Body of pancreas (tissue), 4 donors: ENCODE measurements around the gene TFDP3. TPM values are rescaled to one million over a fixed set of nuclear protein-coding genes. Genes with fewer than 3 reads are reported as not detected.

Experiments
- ATAC-seq: fragments of 150-250 bp; one replicate; pipeline ENCODE4 v1.9.1; 2016
- DNase-seq, 4 donors: peaks; one replicate each; pipeline ENCODE4 v3.0.0-alpha.2; 2019
- H3K27ac ChIP-seq, 4 donors: fragments of 200-600 bp; sonication (generic); 1 replicate in 3 of 4; 2 replicates in 1 of 4; pipeline versions ENCODE4 v1.5.1 to v1.6.1; 2016 to 2019; ENCODE audit warnings: mild to moderate bottlenecking in 1 of 4, mixed read lengths in 1 of 4, moderate library complexity in 1 of 4
- H3K27me3 ChIP-seq, 2 donors: fragments of 200-600 bp; sonication (generic); one replicate each; pipeline ENCODE4 v1.6.0; 2016; ENCODE audit warnings: mild to moderate bottlenecking in 1 of 2
- H3K36me3 ChIP-seq, 2 donors: fragments of 200-600 bp; sonication (generic); replicated peaks in 1 of 2; 2 replicates each; pipeline ENCODE4 v1.5.1; 2016; ENCODE audit warnings: low read depth in 2 of 2; ENCODE audit not compliant: insufficient read depth in 1 of 2
- H3K4me1 ChIP-seq: fragments of 200-600 bp; sonication (generic); one replicate; pipeline ENCODE4 v1.6.0; 2016
- H3K4me3 ChIP-seq, 2 donors: fragments of 200-600 bp; sonication (generic); 1 replicate in 1 of 2; 2 replicates in 1 of 2; pipeline ENCODE4 v1.5.1; 2016 to 2019
- H3K9me3 ChIP-seq, 3 donors: fragments of 200-600 bp; sonication (generic); 1 replicate in 2 of 3; 2 replicates in 1 of 3; pipeline ENCODE4 v1.5.1; 2016
- POLR2A ChIP-seq, 3 donors: fragments of 450-650 bp; IDR thresholded peaks; one replicate each; pipeline ENCODE4 v1.6.1; 2016; ENCODE audit warnings: antibody characterized with exemption in 3 of 3, mild to moderate bottlenecking in 2 of 3
- whole genome bisulfite sequencing, 2 donors: methylation state at CpG; one replicate each; pipeline ENCODE4 v1.1.5; 2017; 5-methylcytosine and 5-hydroxymethylcytosine counted together
- intact Hi-C: fragments of 100-400 bp; cut with DNase I; formaldehyde crosslinking; loops from one replicate; pipeline ENCODE4 v1.15.1; 2023
- total RNA-seq, 2 donors: library from RNA; depleted of rRNA; stranded (reverse); fragments of >200 nt; gene quantifications; one replicate each; pipeline ENCODE4 v1.1.0, GENCODE V29; 2016
- TF ChIP-seq, protein P1 (sequence below), 7 experiments: fragments of 450-650 bp in 4 of 7; fragments of 200-600 bp in 3 of 7; sonication (generic) in 3 of 7; IDR thresholded peaks; one replicate each; pipeline ENCODE4 v1.5.1; 2016 to 2019; ENCODE audit warnings: antibody characterized with exemption in 7 of 7

The TFDP3 gene, protein sequence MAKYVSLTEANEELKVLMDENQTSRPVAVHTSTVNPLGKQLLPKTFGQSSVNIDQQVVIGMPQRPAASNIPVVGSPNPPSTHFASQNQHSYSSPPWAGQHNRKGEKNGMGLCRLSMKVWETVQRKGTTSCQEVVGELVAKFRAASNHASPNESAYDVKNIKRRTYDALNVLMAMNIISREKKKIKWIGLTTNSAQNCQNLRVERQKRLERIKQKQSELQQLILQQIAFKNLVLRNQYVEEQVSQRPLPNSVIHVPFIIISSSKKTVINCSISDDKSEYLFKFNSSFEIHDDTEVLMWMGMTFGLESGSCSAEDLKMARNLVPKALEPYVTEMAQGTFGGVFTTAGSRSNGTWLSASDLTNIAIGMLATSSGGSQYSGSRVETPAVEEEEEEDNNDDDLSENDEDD
- not detected for total RNA-seq

DNA sequence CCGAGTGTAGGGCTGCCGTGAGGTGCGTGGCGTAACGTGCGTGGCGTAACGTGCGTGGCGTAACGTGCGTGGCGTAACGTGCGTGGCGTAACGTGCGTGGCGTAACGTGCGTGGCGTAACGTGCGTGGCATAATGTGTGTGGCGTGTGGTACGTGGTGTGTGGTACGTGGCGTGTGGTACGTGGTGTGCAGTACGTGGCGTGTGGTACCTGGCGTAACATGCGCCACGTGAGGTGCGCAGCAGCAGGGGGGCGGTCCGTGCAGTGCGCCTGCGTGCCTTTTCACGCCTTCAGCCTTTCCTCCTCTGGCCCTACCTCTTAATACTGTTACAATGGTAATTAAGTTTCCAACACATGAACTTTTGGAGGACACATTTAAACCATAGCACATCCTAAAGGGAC lies at the start of gene TFDP3:
TSS of gene TFDP3 (minus strand) at position 26 of the 400 bp plus-strand sequence. CDS start 95 bp downstream, outside the sequence.
- no peaks in the 10 kb centered on the region for H3K27me3 ChIP-seq
- H3K4me3 ChIP-seq, result no peak within 1 kb of the TSS
- no peaks in the 10 kb centered on the region for H3K9me3 ChIP-seq
- no peaks in the 10 kb centered on the region for H3K36me3 ChIP-seq
- TF ChIP-seq POLR2A (IDR thresholded peaks at IDR 0.05), result no peak
- TF ChIP-seq, protein P1, sequence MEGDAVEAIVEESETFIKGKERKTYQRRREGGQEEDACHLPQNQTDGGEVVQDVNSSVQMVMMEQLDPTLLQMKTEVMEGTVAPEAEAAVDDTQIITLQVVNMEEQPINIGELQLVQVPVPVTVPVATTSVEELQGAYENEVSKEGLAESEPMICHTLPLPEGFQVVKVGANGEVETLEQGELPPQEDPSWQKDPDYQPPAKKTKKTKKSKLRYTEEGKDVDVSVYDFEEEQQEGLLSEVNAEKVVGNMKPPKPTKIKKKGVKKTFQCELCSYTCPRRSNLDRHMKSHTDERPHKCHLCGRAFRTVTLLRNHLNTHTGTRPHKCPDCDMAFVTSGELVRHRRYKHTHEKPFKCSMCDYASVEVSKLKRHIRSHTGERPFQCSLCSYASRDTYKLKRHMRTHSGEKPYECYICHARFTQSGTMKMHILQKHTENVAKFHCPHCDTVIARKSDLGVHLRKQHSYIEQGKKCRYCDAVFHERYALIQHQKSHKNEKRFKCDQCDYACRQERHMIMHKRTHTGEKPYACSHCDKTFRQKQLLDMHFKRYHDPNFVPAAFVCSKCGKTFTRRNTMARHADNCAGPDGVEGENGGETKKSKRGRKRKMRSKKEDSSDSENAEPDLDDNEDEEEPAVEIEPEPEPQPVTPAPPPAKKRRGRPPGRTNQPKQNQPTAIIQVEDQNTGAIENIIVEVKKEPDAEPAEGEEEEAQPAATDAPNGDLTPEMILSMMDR (IDR thresholded peaks at IDR 0.05), result no peak
- H3K27ac ChIP-seq, result no peak within 1 kb of the TSS
- ATAC-seq (no peak), DNase-seq (no peak)
- intact Hi-C loops, result no loop called here
- WGBS, 2 donors, result 92 to 94% methylated on average over 33 to 39 of the region's 40 CpGs
- no peaks in the 10 kb centered on the region for H3K4me1 ChIP-seq

DNA sequence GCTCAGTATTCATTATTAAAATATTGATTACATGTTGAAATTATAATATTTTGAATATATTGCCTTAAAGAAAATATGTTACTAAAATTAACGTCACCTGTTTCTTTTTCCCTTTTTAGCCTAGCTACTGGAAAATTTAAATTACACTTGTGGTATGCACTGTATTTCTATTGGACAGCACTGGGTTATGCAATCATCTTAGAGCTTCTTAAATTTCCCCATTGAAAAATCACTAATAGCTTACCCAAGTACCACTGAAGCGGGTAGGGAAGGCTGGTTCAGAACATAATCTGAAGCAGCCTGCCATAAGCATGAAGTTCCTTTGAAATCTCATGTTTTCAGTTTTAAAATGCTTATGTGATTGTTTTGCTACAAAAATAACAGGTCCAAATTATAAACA lies 49.5 kb upstream of the TFDP3 start:
- ATAC-seq, result no peak
- 86 to 100% methylated on average over 2 of the region's 2 CpGs for WGBS, 2 donors
- Histone ChIP-seq H3K4me1 (no peaks in the 10 kb centered on the region), H3K9me3 (no peaks in the 10 kb centered on the region), H3K27ac (no peak overlapping the region), H3K27me3 (no peaks in the 10 kb centered on the region), H3K4me3 (no peak overlapping the region), H3K36me3 (no peaks in the 10 kb centered on the region)
- TF ChIP-seq POLR2A (IDR thresholded peaks at IDR 0.05), result no peak
- TF ChIP-seq, protein P1 (IDR thresholded peaks at IDR 0.05), result no peak
- intact Hi-C loops, result no loop called here
- no peak for DNase-seq

DNA sequence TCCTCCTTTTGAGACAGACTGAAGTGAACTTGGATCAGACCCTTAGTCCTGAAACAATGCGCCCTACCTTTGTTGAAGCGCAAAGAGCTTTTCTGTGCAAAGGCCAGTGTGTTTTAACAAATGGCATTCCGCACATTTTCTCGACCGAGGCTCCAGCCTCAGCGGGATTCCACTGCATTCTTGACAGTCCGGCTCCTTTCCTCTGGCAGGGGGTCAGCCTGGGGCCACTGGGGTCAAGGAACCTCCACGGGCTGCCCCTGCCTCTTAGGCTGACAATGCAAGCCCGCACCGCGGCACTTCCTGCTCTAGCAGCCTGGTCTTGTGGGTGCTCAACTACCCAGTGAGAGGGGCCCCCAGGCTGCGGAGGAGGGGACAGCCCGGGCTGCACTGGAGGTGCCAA lies 47.2 kb upstream of the TFDP3 start:
- ATAC-seq (no peak), DNase-seq (no peak)
- Histone ChIP-seq H3K36me3 (no peaks in the 10 kb centered on the region), H3K9me3 (no peaks in the 10 kb centered on the region), H3K4me3 (no peak overlapping the region), H3K27ac (no peak overlapping the region), H3K27me3 (no peaks in the 10 kb centered on the region), H3K4me1 (no peaks in the 10 kb centered on the region)
- intact Hi-C loops, result no loop called here
- no peak for TF ChIP-seq POLR2A (IDR thresholded peaks at IDR 0.05)
- TF ChIP-seq, protein P1 (IDR thresholded peaks at IDR 0.05), result no peak
- WGBS, 2 donors, result 28 to 29% methylated on average over 4 to 13 of the region's 13 CpGs

DNA sequence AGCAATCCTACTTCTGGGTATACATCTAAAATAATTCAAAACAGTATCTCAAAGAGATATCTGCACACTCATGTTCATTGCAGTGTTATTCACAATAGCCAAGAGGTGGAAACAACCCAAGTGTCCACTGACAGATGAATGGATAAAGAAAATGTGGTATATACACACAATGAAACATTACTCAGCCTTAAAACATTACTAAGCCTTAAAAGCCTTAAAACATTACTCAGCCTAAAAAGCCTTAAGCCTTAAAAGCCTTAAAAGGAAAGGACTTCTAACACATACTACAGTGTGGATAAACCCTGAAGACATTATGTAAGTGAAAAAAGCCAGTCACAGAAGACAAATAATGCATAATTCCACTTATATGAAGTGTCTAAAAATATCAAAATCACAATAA lies 40.3 kb upstream of the TFDP3 start:
- Histone ChIP-seq H3K27ac (no peak overlapping the region), H3K4me3 (no peak overlapping the region), H3K4me1 (no peaks in the 10 kb centered on the region), H3K9me3 (no peaks in the 10 kb centered on the region), H3K36me3 (no peaks in the 10 kb centered on the region), H3K27me3 (no peaks in the 10 kb centered on the region)
- no peak for DNase-seq
- no peak for TF ChIP-seq POLR2A (IDR thresholded peaks at IDR 0.05)
- TF ChIP-seq, protein P1 (IDR thresholded peaks at IDR 0.05), result no peak
- intact Hi-C loops, result no loop called here
- ATAC-seq, result no peak

DNA sequence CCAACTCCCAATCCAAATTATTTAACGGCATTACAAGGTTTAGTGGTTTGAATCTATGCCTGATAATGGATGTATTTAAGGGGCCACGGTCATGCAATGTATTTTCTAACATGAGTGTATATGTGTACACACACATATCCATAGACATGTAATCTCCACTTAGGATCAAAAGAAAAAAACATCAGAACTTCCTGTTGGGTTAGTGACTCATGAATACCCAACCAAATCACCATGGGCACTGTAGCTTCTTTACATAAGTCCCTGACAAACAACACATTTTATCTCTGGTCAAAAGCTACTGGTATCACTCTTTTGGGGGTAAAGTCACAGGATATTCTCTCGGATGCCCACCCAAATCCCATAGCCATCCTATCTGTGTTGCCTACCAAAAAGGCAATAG lies 36.5 kb upstream of the TFDP3 start:
- Histone ChIP-seq H3K4me3 (no peak overlapping the region), H3K27ac (no peak overlapping the region), H3K4me1 (no peaks in the 10 kb centered on the region), H3K36me3 (no peaks in the 10 kb centered on the region), H3K9me3 (no peaks in the 10 kb centered on the region), H3K27me3 (no peaks in the 10 kb centered on the region)
- TF ChIP-seq POLR2A (IDR thresholded peaks at IDR 0.05), result no peak
- TF ChIP-seq, protein P1 (IDR thresholded peaks at IDR 0.05), result no peak
- ATAC-seq (no peak), DNase-seq (no peak)
- intact Hi-C loops, result no loop called here
- 67 to 92% methylated on average over 2 to 3 of the region's 3 CpGs for WGBS, 2 donors
